GM19328 (cell line): Measurements from ENCODE around the gene PLTP.
"Not testable (repeated sequence)": the region's sequence is repeated elsewhere in the genome, so short reads cannot be mapped to it uniquely, and the experiment has no call there.

Experiments
- ATAC-seq: cut with Tn5 transposase; IDR thresholded peaks from one replicate; pipeline ENCODE4 v1.9.1; 2021; ENCODE audit warnings: mild to moderate bottlenecking, moderate library complexity; ENCODE audit not compliant: unreplicated experiment

Gene PLTP

GRCh38 chr20:45880988-45881788 lies 30.8 kb downstream of the PLTP start, which contains the start of gene ZSWIM1:
TSS of gene ZSWIM1 (plus strand) at chr20:45881227. CDS start at chr20:45882593, 1,366 bp downstream.
- ATAC-seq = peak; percentile 96

- no peak for ATAC-seq
Observed at GRCh38 chr20:45878076-45878761, 33.7 kb downstream of the PLTP start.

GRCh38 chr20:45874576-45874975 lies 37.4 kb downstream of the PLTP start:
- no peak for ATAC-seq

- not testable (repeated sequence) for ATAC-seq
Observed at GRCh38 chr20:45874104-45874481, 37.9 kb downstream of the PLTP start.

GRCh38 chr20:45873409-45874103 lies 38.4 kb downstream of the PLTP start:
- no peak for ATAC-seq

GRCh38 chr20:45872626-45873025 lies 39.3 kb downstream of the PLTP start:
- no peak for ATAC-seq

- no peak for ATAC-seq
Observed at GRCh38 chr20:45867819-45868176, 44.2 kb downstream of the PLTP start.

GRCh38 chr20:45867136-45867818 lies 44.7 kb downstream of the PLTP start:
- no peak for ATAC-seq

- no peak for ATAC-seq
Observed at GRCh38 chr20:45866454-45866853, 45.5 kb downstream of the PLTP start.

GRCh38 chr20:45863543-45864470 lies 48.1 kb downstream of the PLTP start:
- ATAC-seq = no peak

GRCh38 chr20:45861221-45862075 lies 50.5 kb downstream of the PLTP start:
- ATAC-seq = no peak

- no peak for ATAC-seq
Observed at GRCh38 chr20:45860560-45861220, 51.3 kb downstream of the PLTP start.

GRCh38 chr20:45859916-45860315 lies 52.0 kb downstream of the PLTP start:
- ATAC-seq = no peak

- ATAC-seq = peak; percentile 6
Observed at GRCh38 chr20:45857882-45858216, 54.1 kb downstream of the PLTP start.

GRCh38 chr20:45857114-45857881 lies 54.7 kb downstream of the PLTP start, which contains the start of the genes ACOT8 and ZSWIM3:
TSS of gene ACOT8 (minus strand) at chr20:45857392. CDS start at chr20:45857315, 77 bp downstream.
TSS of gene ZSWIM3 (plus strand) at chr20:45857614. CDS start at chr20:45857826, 212 bp downstream.
- ATAC-seq = peak; percentile 98

- no peak for ATAC-seq
Observed at GRCh38 chr20:45853484-45853883, 58.5 kb downstream of the PLTP start.

- ATAC-seq = no peak
Observed at GRCh38 chr20:45852326-45852725, 59.6 kb downstream of the PLTP start.

- no peak for ATAC-seq
Observed at GRCh38 chr20:45851501-45851900, 60.5 kb downstream of the PLTP start.
